ENCODE measurements around the gene RNF213. TPM values are rescaled to one million over a fixed set of nuclear protein-coding genes. Genes with fewer than 3 reads are reported as not detected.

Gene RNF213
- total and polyA plus RNA-seq, 2 of the 8 experiments (the other 6 are each of a cell fraction or from before 2014, with no cell fraction given) = 33.8 to 62.8 TPM

DNA sequence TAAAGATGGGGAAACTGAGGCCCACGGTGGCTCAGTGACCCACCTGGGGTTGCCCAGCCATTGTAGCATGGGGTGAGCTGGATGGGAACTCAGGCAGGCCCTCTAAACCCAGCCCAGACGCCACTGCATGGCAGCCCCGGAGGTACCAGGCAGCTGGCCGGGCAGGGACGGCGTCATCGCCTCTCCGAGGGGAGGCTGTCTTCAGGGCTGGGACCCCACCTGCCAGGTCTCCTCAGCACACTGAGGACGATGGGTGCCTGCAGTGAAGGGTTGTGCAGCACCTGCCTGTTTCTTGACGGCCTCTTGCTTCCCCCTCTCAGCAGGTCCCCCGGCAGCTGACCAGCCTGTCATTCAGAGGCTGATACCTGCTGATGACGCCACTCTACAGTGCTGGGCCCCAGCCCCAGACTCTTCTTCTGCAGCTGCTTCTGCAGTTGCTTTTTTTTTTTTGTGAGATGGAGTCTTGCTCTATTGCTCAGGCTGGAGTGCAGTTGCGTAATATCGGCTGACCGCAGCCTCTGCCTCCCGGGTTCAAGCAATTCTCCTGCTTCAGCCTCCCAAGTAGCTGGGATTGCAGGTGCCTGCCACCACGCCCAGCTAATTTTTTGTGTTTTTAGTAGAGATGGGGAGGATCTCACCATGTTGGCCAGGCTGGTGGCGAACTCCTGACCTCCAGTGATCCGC, 24.7 kb downstream of the RNF213 start:
- Histone ChIP-seq H4K20me1 (replicated peaks in 1 of 2; ENCODE audit: control insufficient read depth in 1 of 2, insufficient read depth in 2 of 2, low read length in 2 of 2) (peaks cover 0 to 15% of the 10 kb centered on the region in 2 experiments), H3K4me3 (ENCODE audit: extremely low read depth in 1 of 4, insufficient read depth in 2 of 4, low read depth in 3 of 4, low read length in 4 of 4) (no peak overlapping the region), H4K91ac (replicated peaks; ENCODE audit: insufficient read length, low read length) (no peak overlapping the region), H3K23ac (ENCODE audit: insufficient read length) (no peak overlapping the region), H3K9ac (replicated peaks in 1 of 4; ENCODE audit: extremely low read depth in 1 of 4, low read depth in 3 of 4, low read length in 3 of 4) (no peak overlapping the region), H3K27ac (ENCODE audit: low read depth, low read length) (no peak overlapping the region), H3K56ac (replicated peaks; ENCODE audit: insufficient read length, low read depth, low read length) (no peak overlapping the region), H3K4me2 (ENCODE audit: insufficient read depth in 1 of 2, low read depth in 2 of 2, low read length in 2 of 2) (no peak overlapping the region), H3K9me3 (ENCODE audit: insufficient read depth in 2 of 2, low read depth in 1 of 2, low read length in 1 of 2) (no peaks in the 10 kb centered on the region), H3K36me3 (ENCODE audit: control insufficient read depth in 2 of 4, insufficient read depth in 4 of 4, low read length in 3 of 4) (peaks cover 3 to 17% (median 8%) of the 10 kb centered on the region in 4 experiments; a peak in 7 of 8 replicates), H3K23me2 (ENCODE audit: low read depth, low read length) (peaks cover 8% of the 10 kb centered on the region; the same call in 1 of the 2 replicates), H2BK15ac (ENCODE audit: low read length) (no peak overlapping the region), H2AK5ac (ENCODE audit: low read depth, low read length) (no peak overlapping the region), H3K4me1 (replicated peaks in 1 of 4; ENCODE audit: control insufficient read depth in 3 of 4, insufficient read depth in 4 of 4, low read length in 3 of 4) (peaks cover 0 to 3% (median under 1%) of the 10 kb centered on the region in 4 experiments; a peak in 2 of 7 replicates), H2BK20ac (ENCODE audit: low read length) (no peak overlapping the region), H4K8ac (ENCODE audit: extremely low read depth, insufficient read depth, low read length) (no peak overlapping the region), H3K4ac (replicated peaks; ENCODE audit: insufficient read length, low read depth, low read length) (no peak overlapping the region), H2BK12ac (ENCODE audit: low read depth, low read length) (no peak overlapping the region), H3K79me2 (ENCODE audit: control insufficient read depth in 1 of 2, insufficient read depth in 2 of 2, low read length in 2 of 2) (no peaks in the 10 kb centered on the region), H3K14ac (ENCODE audit: insufficient read length) (no peak overlapping the region), H3K27me3 (replicated peaks in 1 of 4; ENCODE audit: control insufficient read depth in 3 of 4, extremely low read depth in 1 of 4, insufficient read depth in 3 of 4, low read length in 3 of 4) (no peaks in the 10 kb centered on the region), H2BK5ac (ENCODE audit: low read depth, low read length) (no peak overlapping the region), H2BK120ac (replicated peaks; ENCODE audit: low read depth, low read length) (no peak overlapping the region), H3K79me1 (ENCODE audit: low read depth, low read length) (0 out of 2 replicates have a peak, but pooled peaks cover 3% of the 10 kb centered on the region), H2AFZ (ENCODE audit: low read length) (no peak overlapping the region), H3K18ac (ENCODE audit: extremely low read depth, low read length) (no peak overlapping the region), H4K5ac (ENCODE audit: insufficient read length, low read depth, low read length) (no peak overlapping the region)
- FAIRE-seq (no peak), DNase-seq (ENCODE audit: low read depth in 1 of 2, low spot score in 2 of 2) (no peak)
- WGBS, 2 experiments (ENCODE audit: extremely low coverage in 1 of 2, insufficient coverage in 1 of 2, insufficient read length in 1 of 2, insufficient replicate concordance in 2 of 2, low coverage in 1 of 2, low lambda C conversion rate in 2 of 2, missing lambda C conversion rate in 1 of 2) = 90% methylated on average over 15 of the region's 19 CpGs; no CpG with 5 or more reads in 1 of the 2 experiments
- ChIA-PET CTCF (ENCODE audit: partially characterized antibody) (interaction anchor here (1.2 to 3.6 kb wide), 7 partner anchors 9 to 193 kb away, joined by 3 to 23 read pairs (median 5); no protein-coding TSS in a partner anchor), POLR2A (ENCODE audit: partially characterized antibody) (interaction anchor here (1.2 to 3.3 kb wide), 3 partner anchors 10 to 23 kb away, joined by 3 to 13 read pairs (median 3); no protein-coding TSS in a partner anchor)
- no peak for TF ChIP-seq TAF7 (optimal IDR thresholded peaks at IDR 0.05; ENCODE audit: borderline replicate concordance, low read depth, low read length)
- no peak for TF ChIP-seq PHF8 (conservative IDR thresholded peaks at IDR 0.05; ENCODE audit: low read depth, low read length)
- TF ChIP-seq POLR2A (IDR thresholded peaks at IDR 0.05; ENCODE audit: control extremely low read depth in 1 of 2, low read depth in 2 of 2, low read length in 2 of 2) = no peak
- TF ChIP-seq, protein P1, sequence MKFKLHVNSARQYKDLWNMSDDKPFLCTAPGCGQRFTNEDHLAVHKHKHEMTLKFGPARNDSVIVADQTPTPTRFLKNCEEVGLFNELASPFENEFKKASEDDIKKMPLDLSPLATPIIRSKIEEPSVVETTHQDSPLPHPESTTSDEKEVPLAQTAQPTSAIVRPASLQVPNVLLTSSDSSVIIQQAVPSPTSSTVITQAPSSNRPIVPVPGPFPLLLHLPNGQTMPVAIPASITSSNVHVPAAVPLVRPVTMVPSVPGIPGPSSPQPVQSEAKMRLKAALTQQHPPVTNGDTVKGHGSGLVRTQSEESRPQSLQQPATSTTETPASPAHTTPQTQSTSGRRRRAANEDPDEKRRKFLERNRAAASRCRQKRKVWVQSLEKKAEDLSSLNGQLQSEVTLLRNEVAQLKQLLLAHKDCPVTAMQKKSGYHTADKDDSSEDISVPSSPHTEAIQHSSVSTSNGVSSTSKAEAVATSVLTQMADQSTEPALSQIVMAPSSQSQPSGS (IDR thresholded peaks at IDR 0.05; ENCODE audit: low read length) = no peak
- TF ChIP-seq CEBPB (IDR thresholded peaks at IDR 0.05; ENCODE audit: low read depth, low read length) = peak; percentile 64; the same call in 1 of the 2 replicates
- TF ChIP-seq ASH2L (IDR thresholded peaks at IDR 0.05; ENCODE audit: low read length) = no peak

Data from H1 (cell line).